ENCODE results near the gene TIPRL. TPM values are rescaled to one million over a fixed set of nuclear protein-coding genes. Genes with fewer than 3 reads are reported as not detected.
A peak's percentile ranks its signal among the peaks of the same experiment; 100 is the strongest.

Gene TIPRL
- 10 to 100 TPM; 21.2 to 29.7 (median 23.5) TPM for polyA plus RNA-seq
- long read RNA-seq, donor 1, result 0 reads
- long read RNA-seq, donor 2, transcript TIPRL-202 (7 exons, 3,032 nt), result major isoform, 8 of 8 reads
- long read RNA-seq, donor 2, partial matches to known transcripts, result 0 of 8 reads
- long read RNA-seq, donor 2, other reads (novel, unspliced or antisense), result 0 of 8 reads
- long read RNA-seq, donor 3, transcript TIPRL-202 (7 exons, 3,032 nt), result major isoform, 10 of 18 reads
- long read RNA-seq, donor 3, partial matches to known transcripts, result 8 of 18 reads
- long read RNA-seq, donor 3, other reads (novel, unspliced or antisense), result 0 of 18 reads
- long read RNA-seq, donor 4, result 0 reads
- long read RNA-seq, donor 5, transcript TIPRL-202 (7 exons, 3,032 nt), result major isoform, 6 of 6 reads
- long read RNA-seq, donor 5, partial matches to known transcripts, result 0 of 6 reads
- long read RNA-seq, donor 5, other reads (novel, unspliced or antisense), result 0 of 6 reads
- long read RNA-seq, donor 6, transcript TIPRL-202 (7 exons, 3,032 nt), result major isoform, 19 of 27 reads
- long read RNA-seq, donor 6, partial matches to known transcripts, result 8 of 27 reads
- long read RNA-seq, donor 6, other reads (novel, unspliced or antisense), result 0 of 27 reads
- long read RNA-seq, donor 7, result 0 reads
- long read RNA-seq, donor 8, partial matches to known transcripts, result 0 of 4 reads
- long read RNA-seq, donor 8, other reads (novel, unspliced or antisense), result 0 of 4 reads
- long read RNA-seq, donor 9, transcript TIPRL-202 (7 exons, 3,032 nt), result major isoform, 7 of 7 reads
- long read RNA-seq, donor 9, partial matches to known transcripts, result 0 of 7 reads
- long read RNA-seq, donor 9, other reads (novel, unspliced or antisense), result 0 of 7 reads
- long read RNA-seq, donor 10, transcript TIPRL-202 (7 exons, 3,032 nt), result major isoform, 31 of 63 reads
- long read RNA-seq, donor 10, partial matches to known transcripts, result 32 of 63 reads
- long read RNA-seq, donor 10, other reads (novel, unspliced or antisense), result 0 of 63 reads

DNA sequence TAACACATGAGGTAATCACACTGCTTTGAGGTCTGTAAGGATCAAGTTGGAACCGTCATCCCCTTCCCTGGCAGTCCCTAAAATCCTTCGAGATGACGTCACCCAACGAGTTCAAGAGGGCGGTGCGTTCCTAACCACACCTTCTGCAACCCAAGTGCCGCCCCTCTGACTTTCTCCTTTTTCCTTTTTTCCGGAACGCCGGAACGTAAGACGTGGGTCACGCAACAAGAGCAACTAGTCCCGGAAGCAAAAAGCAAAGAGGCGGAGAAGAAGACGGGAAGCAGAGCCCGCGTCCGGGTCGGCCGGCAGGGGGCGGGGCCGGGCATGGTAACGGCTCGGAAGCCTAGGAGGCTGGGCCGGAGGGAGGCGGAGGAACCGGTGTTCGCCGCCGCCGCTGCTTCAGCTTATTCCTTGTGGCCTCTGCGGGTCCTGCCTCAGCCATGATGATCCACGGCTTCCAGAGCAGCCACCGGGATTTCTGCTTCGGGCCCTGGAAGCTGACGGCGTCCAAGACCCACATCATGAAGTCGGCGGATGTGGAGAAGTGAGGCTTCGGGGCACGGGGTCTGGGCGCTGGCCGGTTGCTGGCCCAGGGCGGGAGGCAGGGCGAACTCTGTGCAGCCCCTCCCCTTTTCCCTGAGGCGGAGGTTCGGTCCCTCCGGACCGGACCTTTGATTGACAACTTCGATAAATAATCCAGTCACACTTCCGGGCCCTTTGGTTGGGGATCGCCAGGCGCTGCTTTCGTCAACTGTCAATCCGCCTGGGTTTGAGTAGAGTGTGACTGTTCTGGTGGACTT, at the start of gene TIPRL:
Gene TIPRL (plus strand): TSS at position 325 of the 800 bp plus-strand sequence. CDS start 116 bp downstream, at position 441.
- Histone ChIP-seq H3K36me3 (ENCODE audit: control insufficient read depth in 3 of 3, insufficient read depth in 2 of 3, low read depth in 1 of 3, low read length in 3 of 3) (peaks cover 0 to 3% (median 1%) of the 10 kb centered on the region in 3 donors), H3K4me3 (ENCODE audit: low read depth in 1 of 3, low read length in 3 of 3) (peak within 1 kb of the TSS; percentile 66 to 79 (median 76)), H3K27ac (ENCODE audit: low read depth in 1 of 3, low read length in 2 of 3) (peak within 1 kb of the TSS; percentile 93 to 97 (median 93)), H3K9me3 (ENCODE audit: control insufficient read depth in 2 of 2, insufficient read depth in 1 of 2, low read depth in 1 of 2, low read length in 1 of 2) (no peaks in the 10 kb centered on the region), H3K27me3 (ENCODE audit: control insufficient read depth in 3 of 3, insufficient read depth in 3 of 3, low read length in 3 of 3) (no peaks in the 10 kb centered on the region), H3K4me1 (ENCODE audit: control insufficient read depth in 3 of 3, insufficient read depth in 2 of 3, low read depth in 1 of 3, low read length in 2 of 3) (no peaks in the 10 kb centered on the region)
- peak; percentile 5 for FAIRE-seq
- 0% methylated on average over 47 to 56 of the region's 56 CpGs for WGBS, 3 donors
- DNase-seq, result peak; percentile 98

GRCh38 chr1:168129933-168130332, 48.8 kb upstream of the TIPRL start:
- DNase-seq (no peak), FAIRE-seq (no peak)
- no peak overlapping the region for H3K4me3 ChIP-seq (ENCODE audit: low read depth in 1 of 3, low read length in 3 of 3)
- no peak overlapping the region for H3K27ac ChIP-seq (ENCODE audit: low read depth in 1 of 3, low read length in 2 of 3)
- H3K4me1 ChIP-seq (ENCODE audit: control insufficient read depth in 3 of 3, insufficient read depth in 2 of 3, low read depth in 1 of 3, low read length in 2 of 3), result peaks cover 0 to under 1% (median 0%) of the 10 kb centered on the region in 3 donors
- peaks cover 0 to under 1% (median 0%) of the 10 kb centered on the region in 3 donors for H3K27me3 ChIP-seq (ENCODE audit: control insufficient read depth in 3 of 3, insufficient read depth in 3 of 3, low read length in 3 of 3)
- WGBS, 3 donors, result 86 to 93% (median 92%) methylated on average over 6 of the region's 6 CpGs
- peaks cover 0 to 9% of the 10 kb centered on the region in 2 donors for H3K9me3 ChIP-seq (ENCODE audit: control insufficient read depth in 2 of 2, insufficient read depth in 1 of 2, low read depth in 1 of 2, low read length in 1 of 2)
- peaks cover 0 to 7% (median 0%) of the 10 kb centered on the region in 3 donors for H3K36me3 ChIP-seq (ENCODE audit: control insufficient read depth in 3 of 3, insufficient read depth in 2 of 3, low read depth in 1 of 3, low read length in 3 of 3)

GRCh38 chr1:168134132-168134531, 44.6 kb upstream of the TIPRL start:
- Histone ChIP-seq H3K4me1 (ENCODE audit: control insufficient read depth in 3 of 3, insufficient read depth in 2 of 3, low read depth in 1 of 3, low read length in 2 of 3) (peaks cover 0 to 11% (median 7%) of the 10 kb centered on the region in 3 donors), H3K27me3 (ENCODE audit: control insufficient read depth in 3 of 3, insufficient read depth in 3 of 3, low read length in 3 of 3) (peaks cover 0 to 10% (median 2%) of the 10 kb centered on the region in 3 donors), H3K27ac (ENCODE audit: low read depth in 1 of 3, low read length in 2 of 3) (no peak overlapping the region), H3K36me3 (ENCODE audit: control insufficient read depth in 3 of 3, insufficient read depth in 2 of 3, low read depth in 1 of 3, low read length in 3 of 3) (peaks cover 0 to 5% (median 0%) of the 10 kb centered on the region in 3 donors), H3K4me3 (ENCODE audit: low read depth in 1 of 3, low read length in 3 of 3) (no peak overlapping the region), H3K9me3 (ENCODE audit: control insufficient read depth in 2 of 2, insufficient read depth in 1 of 2, low read depth in 1 of 2, low read length in 1 of 2) (no peaks in the 10 kb centered on the region)
- WGBS, 3 donors, result 31 to 63% (median 42%) methylated on average over 1 of the region's 1 CpG
- no peak for FAIRE-seq
- no peak for DNase-seq

GRCh38 chr1:168134642-168135041, 44.1 kb upstream of the TIPRL start:
- Histone ChIP-seq H3K27ac (ENCODE audit: low read depth in 1 of 3, low read length in 2 of 3) (no peak overlapping the region), H3K27me3 (ENCODE audit: control insufficient read depth in 3 of 3, insufficient read depth in 3 of 3, low read length in 3 of 3) (peaks cover 0 to 10% (median 2%) of the 10 kb centered on the region in 3 donors), H3K4me1 (ENCODE audit: control insufficient read depth in 3 of 3, insufficient read depth in 2 of 3, low read depth in 1 of 3, low read length in 2 of 3) (peaks cover 0 to 11% (median 7%) of the 10 kb centered on the region in 3 donors), H3K9me3 (ENCODE audit: control insufficient read depth in 2 of 2, insufficient read depth in 1 of 2, low read depth in 1 of 2, low read length in 1 of 2) (no peaks in the 10 kb centered on the region), H3K36me3 (ENCODE audit: control insufficient read depth in 3 of 3, insufficient read depth in 2 of 3, low read depth in 1 of 3, low read length in 3 of 3) (peaks cover 0 to 5% (median 0%) of the 10 kb centered on the region in 3 donors), H3K4me3 (ENCODE audit: low read depth in 1 of 3, low read length in 3 of 3) (no peak overlapping the region)
- FAIRE-seq (no peak), DNase-seq (no peak)
- whole genome bisulfite sequencing, 3 donors, result 82 to 85% (median 83%) methylated on average over 7 of the region's 7 CpGs

GRCh38 chr1:168135116-168135920, 43.4 kb upstream of the TIPRL start:
- 21 to 30% (median 25%) methylated on average over 12 of the region's 12 CpGs for WGBS, 3 donors
- no peak overlapping the region for H3K27ac ChIP-seq (ENCODE audit: low read depth in 1 of 3, low read length in 2 of 3)
- peaks cover 0 to 11% (median 7%) of the 10 kb centered on the region in 3 donors for H3K4me1 ChIP-seq (ENCODE audit: control insufficient read depth in 3 of 3, insufficient read depth in 2 of 3, low read depth in 1 of 3, low read length in 2 of 3)

DNA sequence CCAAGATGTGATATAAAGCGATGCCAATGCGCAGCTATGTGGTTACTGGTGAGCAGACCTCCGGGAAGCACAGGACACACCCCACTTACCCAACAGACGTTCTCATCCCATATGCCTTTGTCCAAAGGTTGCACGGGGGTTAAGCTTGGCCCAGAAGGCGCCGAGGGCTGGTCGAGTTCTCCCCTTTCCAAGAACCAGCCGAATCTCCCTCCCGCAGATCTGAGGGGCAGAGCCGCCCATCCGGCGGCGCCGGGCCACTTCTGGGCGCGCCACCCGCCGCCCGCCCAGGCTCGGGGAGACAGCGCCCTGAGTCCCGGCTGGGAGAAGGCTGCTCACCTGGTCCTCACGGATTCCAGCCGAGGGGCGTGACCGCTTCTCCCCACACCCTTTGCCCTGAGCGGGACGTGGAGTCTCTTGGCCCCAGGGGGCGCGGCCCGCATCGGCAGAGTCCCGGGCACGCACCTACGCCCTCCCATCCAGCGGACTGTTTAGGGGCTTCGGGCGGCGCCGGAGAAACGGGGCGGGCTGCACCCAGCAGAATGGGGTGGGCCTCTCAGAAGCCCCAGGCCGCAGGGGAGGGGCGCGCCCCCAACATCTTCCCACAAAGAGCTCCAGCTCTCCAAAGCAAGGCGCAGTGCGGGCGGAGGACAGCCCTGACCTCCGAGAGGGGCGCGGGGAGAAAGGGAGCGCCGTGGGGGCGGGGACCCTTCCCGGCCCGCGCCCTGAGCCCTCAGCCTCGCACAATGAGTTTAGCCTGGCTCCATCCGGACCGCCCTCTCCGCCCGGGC, 42.6 kb upstream of the TIPRL start:
- DNase-seq (peak; percentile 69 to 76), FAIRE-seq (no peak)
- Histone ChIP-seq H3K36me3 (ENCODE audit: control insufficient read depth in 3 of 3, insufficient read depth in 2 of 3, low read depth in 1 of 3, low read length in 3 of 3) (peaks cover 0 to 3% (median 0%) of the 10 kb centered on the region in 3 donors), H3K9me3 (ENCODE audit: control insufficient read depth in 2 of 2, insufficient read depth in 1 of 2, low read depth in 1 of 2, low read length in 1 of 2) (no peaks in the 10 kb centered on the region), H3K4me3 (ENCODE audit: low read depth in 1 of 3, low read length in 3 of 3) (peak overlapping the region; percentile 62 to 66 (median 66)), H3K27ac (ENCODE audit: low read depth in 1 of 3, low read length in 2 of 3) (peak overlapping the region in 2 of 3 donors; percentile 37 to 38), H3K4me1 (ENCODE audit: control insufficient read depth in 3 of 3, insufficient read depth in 2 of 3, low read depth in 1 of 3, low read length in 2 of 3) (peaks cover 0 to 11% (median 7%) of the 10 kb centered on the region in 3 donors), H3K27me3 (ENCODE audit: control insufficient read depth in 3 of 3, insufficient read depth in 3 of 3, low read length in 3 of 3) (peaks cover 0 to 10% (median 2%) of the 10 kb centered on the region in 3 donors)
- 1% methylated on average over 44 to 63 of the region's 63 CpGs for WGBS, 3 donors

More at GRCh38 chr1:168135116-168135920, 43.4 kb upstream of the TIPRL start:
- Histone ChIP-seq H3K36me3 (ENCODE audit: control insufficient read depth in 3 of 3, insufficient read depth in 2 of 3, low read depth in 1 of 3, low read length in 3 of 3) (peaks cover 0 to 3% (median 0%) of the 10 kb centered on the region in 3 donors), H3K4me3 (ENCODE audit: low read depth in 1 of 3, low read length in 3 of 3) (peak overlapping the region in 1 of 3 donors; percentile 66), H3K27me3 (ENCODE audit: control insufficient read depth in 3 of 3, insufficient read depth in 3 of 3, low read length in 3 of 3) (peaks cover 0 to 10% (median 2%) of the 10 kb centered on the region in 3 donors), H3K9me3 (ENCODE audit: control insufficient read depth in 2 of 2, insufficient read depth in 1 of 2, low read depth in 1 of 2, low read length in 1 of 2) (no peaks in the 10 kb centered on the region)
- no peak for DNase-seq
- FAIRE-seq, result no peak
